GM21737 (cell line): Measurements from ENCODE around the gene UCK2.

Source experiments
- ATAC-seq: cut with Tn5 transposase; IDR thresholded peaks from one replicate; pipeline ENCODE4 v1.9.1; 2021; ENCODE audit warnings: mild to moderate bottlenecking, moderate library complexity; ENCODE audit not compliant: unreplicated experiment

UCK2 gene

DNA sequence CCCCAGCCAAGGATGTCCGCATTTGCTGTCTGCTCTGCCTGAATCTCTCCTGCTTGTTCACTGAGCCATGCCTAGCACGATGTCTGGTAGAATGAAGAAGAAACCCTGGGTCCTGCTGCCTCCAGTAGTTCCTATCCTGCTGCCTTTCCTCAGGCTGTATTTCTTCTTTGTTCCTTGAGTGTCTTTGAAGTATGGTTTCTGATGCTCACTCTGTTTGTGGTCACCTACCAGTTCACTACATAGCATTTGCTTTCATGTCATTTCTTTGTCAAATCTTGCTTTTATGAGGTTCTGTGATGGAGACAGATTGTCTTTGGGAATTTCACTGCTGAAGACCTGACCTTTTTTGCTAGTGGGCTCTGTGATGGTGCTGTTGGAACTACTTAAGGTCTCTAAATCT lies 5.9 kb downstream of the UCK2 start:
- no peak for ATAC-seq

DNA sequence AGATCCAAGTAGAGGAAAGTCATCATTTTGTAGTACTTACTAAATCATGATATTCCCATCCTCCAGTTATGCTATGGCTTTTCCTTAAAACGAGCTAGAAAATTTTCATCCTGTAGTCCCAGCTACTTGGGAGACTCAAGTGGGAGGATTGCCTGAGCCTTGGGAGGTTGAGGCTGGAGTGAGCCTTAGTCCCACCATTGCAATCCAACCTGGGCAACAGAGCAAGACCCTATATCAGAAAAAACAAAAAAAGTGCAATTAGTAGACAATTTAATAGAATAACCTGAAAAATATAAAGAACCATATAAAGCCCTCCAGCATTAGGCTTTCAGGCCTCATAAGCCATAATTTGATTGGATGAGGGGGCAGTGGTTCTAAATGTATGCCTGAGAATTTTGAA lies 6.8 kb downstream of the UCK2 start:
- no peak for ATAC-seq

DNA sequence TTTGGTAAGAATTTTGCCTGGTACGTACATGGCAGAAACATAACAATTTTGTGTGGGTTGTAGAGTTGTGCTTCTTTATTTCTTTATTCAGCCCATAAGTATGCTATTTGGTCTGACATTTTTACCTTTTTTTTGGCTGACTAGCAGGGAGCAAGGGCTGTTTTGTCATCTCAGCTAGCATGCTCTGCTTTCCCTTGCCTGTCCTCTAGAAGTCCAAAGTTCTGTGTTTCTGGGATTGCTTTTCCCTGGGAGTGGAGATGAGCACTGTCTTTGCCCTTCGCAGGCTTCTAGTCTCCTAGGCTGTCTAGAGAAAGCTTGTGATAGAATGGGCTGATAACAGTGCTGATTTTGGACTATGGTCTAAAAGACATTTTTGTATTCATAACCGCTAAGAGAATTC lies 7.5 kb downstream of the UCK2 start:
- ATAC-seq = no peak

DNA sequence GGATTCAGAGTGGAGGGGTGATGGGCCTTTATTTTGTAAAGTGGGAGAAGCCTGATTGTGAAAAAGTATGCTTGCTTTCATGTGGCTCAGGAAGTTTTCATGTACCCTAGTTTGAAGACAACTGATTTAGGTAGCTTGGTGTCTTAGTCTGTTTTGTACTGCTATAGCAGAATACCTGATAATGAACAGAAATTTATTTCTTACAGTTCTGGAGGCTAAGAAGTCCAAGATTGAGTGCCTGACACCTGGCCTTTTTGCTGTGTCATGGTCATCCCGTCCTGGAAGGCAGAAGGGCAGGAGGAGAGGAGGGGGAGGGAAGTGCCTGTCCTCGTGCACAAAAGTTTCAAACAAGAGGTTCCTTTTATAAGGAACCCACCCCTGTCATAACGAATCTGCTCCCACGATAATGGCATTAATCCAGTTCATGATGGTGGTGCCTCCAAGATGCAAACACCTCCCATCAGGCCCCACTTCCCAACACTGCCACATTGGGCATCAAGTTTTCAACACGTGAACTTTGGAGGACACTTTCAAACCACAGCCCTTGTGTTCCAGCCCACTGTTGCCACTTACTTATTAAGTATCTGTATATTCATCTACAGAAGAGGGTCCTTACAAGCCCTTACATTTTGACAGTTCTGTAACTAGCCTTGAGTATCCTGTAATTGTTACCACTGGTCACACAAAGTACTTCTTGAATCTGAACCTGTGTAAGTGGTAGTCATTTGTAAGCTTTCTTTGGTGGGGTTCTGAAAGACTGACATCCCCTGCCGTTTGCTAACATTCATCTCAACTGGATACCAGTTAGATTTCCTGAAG lies 9.5 kb downstream of the UCK2 start:
- no peak for ATAC-seq

DNA sequence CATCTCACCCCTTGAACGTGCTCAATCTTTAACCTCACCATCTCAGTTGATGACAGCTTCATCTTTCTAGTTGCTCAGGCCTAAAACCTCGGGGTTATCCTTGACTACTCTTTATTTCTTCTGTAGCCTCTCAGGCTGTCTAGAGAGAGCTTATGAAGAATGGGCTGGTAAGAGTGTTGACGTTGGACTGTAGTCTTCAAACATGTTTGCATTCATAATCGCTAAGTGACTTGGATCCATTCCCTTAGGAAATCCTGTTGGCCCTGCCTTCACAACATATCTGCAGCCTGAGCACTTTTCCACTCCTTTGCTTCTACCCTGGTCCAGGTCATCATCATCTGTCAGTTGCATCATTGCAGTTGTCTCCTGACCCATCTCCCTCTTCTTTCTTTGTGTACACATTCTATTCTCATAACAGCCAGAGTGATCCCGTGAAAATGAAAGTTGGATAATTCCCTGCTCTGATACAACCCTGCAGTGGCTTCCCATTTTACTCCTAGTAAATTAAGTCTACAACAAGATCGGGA lies 10.5 kb downstream of the UCK2 start:
- ATAC-seq = no peak

DNA sequence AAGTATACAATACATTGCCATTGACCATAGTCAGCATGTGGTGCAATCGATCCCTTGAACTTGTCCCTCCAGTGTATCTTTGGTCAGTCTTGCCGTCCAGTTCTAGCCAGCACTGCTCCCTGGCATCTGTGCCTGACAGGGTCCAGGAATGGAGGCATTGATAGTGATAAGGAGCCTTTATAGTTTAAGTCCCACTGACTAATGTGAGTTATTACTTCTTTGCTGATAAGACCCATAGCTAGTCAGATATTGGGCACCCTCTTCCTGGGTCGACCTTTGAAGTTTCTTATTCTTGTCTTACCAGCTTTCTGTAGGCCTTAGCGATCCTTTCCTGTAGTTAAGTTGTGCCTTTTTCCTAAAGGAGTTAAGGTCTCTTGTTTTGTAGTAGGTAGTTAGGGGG lies 13.0 kb downstream of the UCK2 start:
- no peak for ATAC-seq

DNA sequence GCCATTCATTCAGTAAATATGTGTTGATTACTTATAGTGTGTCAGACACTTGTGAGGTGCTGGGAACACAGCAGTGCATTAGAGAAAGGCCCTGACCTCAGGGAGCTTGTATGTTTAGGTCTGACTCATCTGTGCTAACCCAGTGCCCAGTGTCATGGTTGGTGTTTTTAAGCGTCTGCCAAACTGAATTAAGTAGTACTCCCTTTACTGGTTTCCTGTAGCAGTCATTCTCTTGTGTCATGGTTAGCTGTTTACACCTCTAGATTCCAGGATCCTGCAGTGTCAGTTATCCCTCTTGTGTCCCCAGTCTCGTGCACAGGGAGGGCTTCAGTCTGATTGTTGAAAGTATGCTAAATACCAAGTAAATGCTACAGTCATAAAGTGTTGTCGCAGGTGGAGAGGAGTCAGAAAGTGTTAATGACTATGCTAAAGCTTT lies 14.2 kb downstream of the UCK2 start:
- no peak for ATAC-seq

DNA sequence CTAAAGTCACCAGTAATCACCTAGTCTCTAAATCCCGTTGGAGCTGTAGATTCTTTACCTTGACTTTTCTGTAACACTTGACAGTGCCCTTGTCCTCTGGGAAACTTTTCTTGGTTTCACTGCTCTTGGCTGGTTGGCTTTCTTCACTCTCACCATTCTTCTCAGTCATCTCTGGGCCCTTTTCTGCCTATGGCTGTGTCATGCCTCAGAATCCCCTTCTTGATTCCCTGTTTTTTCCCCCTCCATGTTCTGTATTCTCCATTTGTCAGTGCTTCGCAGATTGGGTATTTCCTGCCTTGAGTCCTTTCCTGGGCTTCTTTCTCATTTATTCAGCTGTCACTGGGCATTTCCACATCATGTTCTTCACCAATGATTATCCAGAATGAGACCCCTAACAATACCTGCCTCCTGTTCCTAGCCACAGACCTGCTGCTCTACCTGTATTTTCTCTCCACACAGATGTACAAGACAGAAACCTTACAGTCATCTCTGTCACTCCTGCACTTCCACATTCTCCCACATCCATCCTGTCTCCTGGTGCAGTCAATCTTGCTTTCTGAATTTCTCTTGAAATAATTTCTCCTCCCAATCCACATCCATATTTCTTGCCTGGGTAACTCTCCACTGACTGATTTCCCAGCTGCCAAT lies 14.7 kb downstream of the UCK2 start:
- no peak for ATAC-seq

DNA sequence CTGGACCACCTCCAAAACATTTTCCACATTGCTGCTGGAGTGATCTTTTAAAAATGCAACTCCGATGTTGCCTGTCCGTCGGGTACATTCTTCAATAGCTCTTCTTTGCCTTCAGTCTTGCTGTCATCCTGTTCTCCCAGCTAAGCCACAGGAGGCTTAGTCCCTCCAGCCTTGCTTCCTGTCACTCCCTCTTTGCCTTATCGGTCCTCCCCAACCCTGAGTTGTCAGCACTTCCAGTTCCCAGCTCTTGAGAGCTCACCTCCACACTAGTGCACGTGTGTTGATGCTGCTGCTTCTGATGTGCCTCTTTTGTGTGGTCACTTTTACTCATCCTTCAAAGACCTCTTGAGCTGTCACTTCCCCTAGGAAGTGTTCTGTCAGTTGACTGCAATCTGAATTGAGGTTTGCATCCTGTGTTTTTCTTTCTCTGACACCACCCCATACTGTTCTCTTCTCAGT lies 15.3 kb downstream of the UCK2 start:
- peak; percentile 59 for ATAC-seq

DNA sequence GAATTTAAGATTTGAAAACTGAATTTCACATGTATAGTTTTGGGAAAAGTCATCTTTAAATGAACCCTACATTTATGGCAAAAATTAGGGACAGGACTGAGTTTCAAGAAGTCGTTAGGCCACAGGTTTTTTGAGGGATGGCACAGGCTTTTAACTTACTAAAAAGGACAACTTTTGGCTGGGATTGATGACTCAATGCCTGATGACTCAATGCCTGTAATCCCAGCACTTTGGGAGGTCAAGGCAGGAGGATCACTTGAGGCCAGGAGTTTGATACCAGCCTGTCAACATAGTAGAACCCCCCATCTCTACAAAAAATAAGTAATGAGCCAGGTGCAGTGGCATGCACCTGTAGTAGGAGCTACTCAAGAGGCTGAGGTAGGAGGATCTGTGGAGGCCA lies 15.9 kb downstream of the UCK2 start:
- no peak for ATAC-seq

DNA sequence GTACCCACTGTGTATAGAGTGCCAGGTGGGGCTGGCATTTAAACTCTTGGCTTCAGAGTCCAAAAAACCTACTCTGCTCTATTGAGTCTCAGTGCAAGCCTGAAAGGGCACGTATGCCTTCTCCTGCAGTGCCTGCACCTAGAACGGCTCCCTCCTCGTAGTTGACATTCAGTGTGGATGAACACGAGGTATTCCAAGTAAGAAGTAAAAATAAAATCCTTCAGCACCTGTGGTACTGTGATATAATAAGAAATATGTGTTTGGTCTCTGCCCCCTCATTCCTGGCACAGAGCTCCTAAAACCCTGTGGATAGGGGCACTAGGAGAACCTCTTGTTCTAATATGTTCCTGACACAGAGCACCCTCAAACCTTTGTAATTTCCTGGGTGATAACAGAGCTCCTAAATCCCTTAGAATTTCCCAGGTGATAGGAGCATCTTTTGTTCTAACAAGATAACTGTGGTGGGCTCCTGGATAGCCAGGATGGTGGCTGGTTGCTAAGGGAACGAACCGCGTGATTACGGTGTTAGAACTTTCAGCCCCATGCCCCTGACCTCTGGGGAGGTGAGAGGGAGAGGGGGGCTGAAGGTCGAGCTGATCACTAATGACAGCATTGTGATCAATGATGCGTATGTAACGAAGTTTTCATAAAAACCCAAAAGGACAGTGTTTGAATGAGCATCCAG lies 16.8 kb downstream of the UCK2 start:
- ATAC-seq = no peak

DNA sequence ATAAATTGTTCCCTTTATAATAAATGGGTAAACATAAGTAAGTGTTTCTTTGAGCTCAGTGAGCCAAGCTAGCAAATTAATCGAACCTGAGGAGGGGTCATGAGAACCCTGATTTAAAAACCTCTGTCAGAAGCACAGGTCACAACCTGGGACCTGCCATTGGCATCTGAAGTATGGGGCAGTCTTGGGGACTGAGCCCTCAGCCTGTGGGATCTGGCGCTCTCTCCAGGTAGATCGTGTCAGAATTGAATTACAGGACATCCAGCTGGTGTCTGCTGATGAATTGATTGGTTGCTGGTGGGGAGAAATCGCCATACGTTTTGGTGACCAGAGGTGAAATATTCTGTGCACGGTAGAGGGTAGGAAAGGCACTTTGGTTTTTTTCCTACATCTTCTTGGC lies 17.5 kb downstream of the UCK2 start:
- ATAC-seq = no peak

DNA sequence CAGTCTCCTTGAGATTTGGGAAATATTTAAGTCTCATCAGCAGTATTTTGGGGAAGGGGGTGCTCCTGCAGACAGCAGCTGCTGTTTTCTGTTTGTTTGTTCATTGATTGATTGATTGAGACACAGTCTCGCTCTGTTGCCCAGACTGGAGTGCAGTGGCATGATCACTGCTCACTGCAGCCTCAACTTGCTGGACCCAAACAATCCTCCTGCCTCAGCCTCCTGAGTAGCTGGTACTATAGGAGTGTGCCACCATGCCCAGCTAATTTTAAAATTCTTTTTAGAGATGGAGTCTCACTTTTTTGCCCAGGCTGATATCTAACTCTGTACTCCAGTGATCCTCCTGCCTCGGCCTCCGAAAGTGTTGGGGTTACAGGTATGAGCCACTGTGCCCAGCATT lies 18.2 kb downstream of the UCK2 start:
- no peak for ATAC-seq

DNA sequence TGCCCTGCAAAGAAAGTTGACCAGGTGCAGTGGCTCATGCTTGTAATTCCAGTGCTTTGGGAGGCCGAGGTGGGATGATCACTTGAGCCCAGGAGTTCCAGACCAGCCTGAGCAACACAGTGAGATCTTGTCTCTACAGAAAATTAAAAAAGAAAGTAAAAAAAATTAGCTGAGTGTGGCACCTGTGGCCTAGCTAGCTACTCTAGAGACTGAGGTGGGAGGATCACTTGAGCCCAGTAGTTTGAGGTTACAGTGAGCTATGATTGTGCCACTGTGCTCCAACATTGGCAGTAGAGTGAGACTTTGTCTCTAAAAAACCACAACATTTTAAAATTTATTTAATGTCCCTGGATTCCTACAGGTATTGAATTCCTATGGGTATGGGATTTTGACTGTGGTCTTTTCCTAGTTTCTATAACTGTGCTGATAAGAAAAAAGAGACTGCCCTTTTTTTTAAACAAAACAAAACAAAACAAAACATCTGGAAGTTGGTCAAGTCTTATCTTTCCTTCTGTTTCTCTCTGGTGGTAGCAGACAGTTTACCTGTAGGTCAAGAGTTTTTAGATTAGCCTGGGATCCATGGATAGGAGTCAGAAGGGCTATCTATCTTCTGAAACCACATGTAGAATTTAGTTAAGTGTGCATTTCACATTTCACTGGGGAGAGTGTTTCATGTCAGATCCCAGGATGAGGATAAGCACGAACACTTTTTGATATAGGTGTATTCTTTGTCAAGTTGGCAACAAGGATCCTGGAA lies 18.8 kb downstream of the UCK2 start:
- no peak for ATAC-seq

DNA sequence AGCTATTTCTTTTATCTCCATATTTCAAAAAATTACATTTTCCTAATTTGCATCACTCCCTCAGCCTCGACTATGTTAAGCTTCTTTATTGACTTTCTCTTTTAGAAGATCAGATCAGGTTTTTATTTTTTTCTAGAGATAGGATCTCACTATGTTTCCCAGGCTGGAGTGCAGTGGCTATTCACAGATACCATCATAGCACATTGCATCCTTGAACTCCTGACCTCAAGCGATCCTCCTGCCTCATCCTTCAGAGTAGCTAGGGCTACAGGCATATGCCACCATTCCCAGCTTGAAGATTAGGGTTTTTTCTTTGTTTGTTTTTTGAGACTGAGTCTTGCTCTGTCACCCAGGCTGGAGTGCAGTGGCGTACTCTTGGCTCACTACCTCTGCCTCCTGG lies 20.1 kb downstream of the UCK2 start:
- ATAC-seq = no peak

DNA sequence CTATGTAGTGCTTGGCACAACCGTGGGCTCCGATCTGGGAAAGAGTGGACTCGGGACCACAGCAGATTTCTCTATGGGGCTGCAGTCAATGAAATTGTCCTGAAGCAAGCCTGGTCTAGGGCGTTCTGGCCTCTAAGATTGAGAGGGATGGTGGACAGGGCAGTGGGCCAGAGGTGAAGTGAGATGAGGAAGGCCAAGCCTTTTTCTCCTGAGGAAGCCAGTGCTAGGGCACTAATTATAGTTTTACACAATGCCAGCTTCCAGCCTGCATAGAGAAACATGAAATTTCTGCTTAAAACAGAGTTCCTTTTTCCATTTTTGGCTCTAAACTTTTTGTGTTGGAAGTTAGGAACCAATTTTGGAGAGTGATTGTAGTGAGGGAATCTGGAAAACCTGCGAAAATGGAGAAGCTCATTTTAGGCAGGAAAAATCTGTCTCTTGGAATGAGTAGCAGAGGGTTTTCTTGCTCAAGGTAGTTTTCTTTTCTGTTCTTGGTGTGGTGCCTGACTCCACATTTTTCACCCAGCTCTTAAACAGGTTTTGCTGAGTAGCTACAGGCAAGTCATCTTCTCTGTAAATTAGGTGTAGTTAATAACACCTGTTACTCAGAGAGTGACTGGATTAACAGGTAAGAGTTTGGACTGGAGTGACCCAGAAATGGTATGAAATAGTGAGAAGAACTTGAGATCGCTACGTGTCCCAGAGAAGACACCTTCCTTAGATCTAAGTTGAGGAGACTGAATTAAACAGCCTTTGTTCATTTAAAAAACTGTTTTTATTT lies 22.1 kb downstream of the UCK2 start:
- no peak for ATAC-seq

DNA sequence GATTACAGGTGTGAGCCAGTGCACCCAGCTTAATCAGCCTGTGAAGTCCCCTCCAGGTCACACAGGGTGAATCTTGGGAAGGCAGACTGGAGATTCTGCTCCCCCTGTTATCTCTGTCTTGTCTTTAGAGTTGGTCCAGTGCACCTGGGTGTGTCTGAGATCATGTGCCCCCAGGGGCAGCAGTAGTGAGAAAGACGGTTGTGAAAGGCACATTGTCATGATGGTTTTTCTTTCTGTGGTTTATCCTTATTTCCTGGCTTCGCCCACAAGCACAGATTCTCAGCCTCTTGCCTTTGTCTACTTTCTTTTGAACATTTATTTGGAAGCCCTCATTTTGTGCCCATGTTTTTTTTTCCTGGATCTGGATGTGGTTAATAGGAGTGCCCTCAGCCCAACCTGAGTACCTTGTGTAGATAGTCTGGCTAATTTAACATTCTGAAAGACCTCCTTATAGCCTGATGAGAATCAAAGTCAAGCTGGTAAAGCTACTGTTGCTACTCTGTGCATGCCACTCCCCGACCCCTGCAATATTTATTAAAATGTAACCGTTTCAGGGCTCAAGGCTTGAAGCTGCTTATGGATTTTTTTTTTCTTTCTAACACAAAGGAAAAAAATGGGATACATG lies 23.7 kb downstream of the UCK2 start:
- ATAC-seq = peak; percentile 77

DNA sequence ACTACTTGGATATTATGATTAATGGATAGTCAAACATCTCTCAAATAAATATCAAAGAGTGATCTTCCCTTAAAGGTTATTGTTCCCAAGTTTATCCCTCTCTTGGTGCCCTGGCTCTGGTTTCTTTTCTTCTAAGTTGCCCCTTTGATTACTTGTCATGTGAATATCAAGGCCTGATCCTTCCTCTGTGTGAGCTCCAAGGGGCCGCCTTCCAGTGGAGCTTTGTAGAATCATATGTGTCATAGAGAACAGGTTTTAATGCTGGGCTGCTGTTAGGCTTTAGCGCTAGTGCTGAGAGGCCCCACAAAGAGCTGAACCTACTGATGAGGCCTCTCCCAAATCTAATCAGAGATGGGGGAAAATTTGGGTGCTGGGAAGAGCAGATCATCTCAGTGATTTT lies 25.5 kb downstream of the UCK2 start:
- no peak for ATAC-seq

DNA sequence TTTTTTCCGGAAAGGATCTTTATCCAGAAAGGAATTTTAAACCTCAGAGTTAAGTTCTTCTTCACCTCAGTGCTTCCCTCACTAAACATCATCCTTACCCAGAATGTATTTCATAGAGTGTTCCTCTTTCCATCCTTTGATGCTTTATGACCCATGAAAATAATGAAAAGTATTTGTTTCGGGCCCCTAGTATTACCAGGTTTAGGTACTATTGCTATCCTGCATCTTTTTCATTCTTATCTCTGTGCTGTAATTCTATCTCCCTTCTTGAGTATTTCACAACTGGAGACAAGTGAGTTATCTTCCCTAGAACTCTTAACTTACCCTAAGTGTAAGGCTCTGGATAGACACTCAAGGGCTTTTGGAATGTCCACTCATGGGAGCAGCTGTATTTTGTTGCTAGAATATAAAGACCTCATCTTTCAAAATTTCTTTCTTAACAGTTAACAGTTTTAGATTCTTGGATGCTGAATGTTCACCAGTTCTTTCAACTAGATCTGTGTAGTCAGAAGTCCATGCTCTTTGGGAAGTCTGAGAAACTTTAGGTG lies 26.2 kb downstream of the UCK2 start:
- ATAC-seq = no peak
